GM20000 (cell line): ENCODE results near the gene CCNK.
A peak's percentile ranks its signal among the peaks of the same experiment; 100 is the strongest.

Experiments used
- DNase-seq: peaks from one replicate; pipeline ENCODE4 v3.0.0; 2012; ENCODE audit warnings: low spot score
- TF ChIP-seq, protein P1 (sequence below): IDR thresholded peaks from 2 replicates; pipeline ENCODE4 v1.5.1; 2012; ENCODE audit warnings: mild to moderate bottlenecking, control low read depth; ENCODE audit errors: extremely low read depth, missing control alignments

The CCNK gene

GRCh38 chr14:99531251-99532096 is 50.3 kb downstream of the CCNK start:
- no peak for DNase-seq

DNA sequence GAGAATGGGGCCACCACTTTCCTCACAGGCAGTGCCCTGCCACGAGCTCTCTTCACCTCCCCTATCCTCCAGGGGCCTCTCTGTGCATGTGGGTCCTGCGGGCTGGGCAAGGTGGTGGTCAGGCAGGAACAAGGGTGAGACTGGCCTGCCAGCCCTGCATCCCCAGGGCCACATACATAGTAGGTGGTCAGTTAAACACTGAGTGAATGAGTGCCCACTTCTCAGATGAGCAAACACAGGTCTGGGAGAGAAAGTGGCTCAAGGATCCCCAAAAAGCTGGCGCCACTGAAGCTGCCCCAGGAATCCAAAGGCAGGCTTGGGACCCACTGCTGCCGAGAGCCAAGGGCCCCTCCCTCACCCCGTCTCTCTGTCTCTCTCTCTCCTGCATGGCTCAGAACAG is 51.1 kb downstream of the CCNK start:
- no peak for DNase-seq
- TF ChIP-seq, protein P1, sequence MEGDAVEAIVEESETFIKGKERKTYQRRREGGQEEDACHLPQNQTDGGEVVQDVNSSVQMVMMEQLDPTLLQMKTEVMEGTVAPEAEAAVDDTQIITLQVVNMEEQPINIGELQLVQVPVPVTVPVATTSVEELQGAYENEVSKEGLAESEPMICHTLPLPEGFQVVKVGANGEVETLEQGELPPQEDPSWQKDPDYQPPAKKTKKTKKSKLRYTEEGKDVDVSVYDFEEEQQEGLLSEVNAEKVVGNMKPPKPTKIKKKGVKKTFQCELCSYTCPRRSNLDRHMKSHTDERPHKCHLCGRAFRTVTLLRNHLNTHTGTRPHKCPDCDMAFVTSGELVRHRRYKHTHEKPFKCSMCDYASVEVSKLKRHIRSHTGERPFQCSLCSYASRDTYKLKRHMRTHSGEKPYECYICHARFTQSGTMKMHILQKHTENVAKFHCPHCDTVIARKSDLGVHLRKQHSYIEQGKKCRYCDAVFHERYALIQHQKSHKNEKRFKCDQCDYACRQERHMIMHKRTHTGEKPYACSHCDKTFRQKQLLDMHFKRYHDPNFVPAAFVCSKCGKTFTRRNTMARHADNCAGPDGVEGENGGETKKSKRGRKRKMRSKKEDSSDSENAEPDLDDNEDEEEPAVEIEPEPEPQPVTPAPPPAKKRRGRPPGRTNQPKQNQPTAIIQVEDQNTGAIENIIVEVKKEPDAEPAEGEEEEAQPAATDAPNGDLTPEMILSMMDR = no peak

More at GRCh38 chr14:99531251-99532096, 50.3 kb downstream of the CCNK start:
- TF ChIP-seq, protein P1 = no peak

DNA sequence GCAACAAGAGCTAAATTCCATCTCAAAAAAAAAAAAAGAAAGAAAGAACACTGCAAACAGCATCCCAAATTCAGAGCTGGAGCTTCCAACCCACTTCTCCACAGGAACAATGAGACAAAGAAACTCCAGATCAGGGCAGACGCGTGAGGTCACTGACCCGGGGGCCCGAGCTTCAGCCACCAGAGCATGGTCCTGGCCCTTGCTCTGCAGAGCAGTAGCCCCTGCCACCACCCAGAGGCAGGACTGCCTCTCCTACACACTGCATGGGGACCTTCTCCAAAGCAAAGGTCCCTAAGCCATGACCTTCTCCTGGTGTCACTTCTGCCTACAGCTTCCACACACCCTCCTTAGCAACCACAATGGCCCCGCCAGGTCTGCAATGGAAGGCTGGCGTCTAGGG is 53.1 kb downstream of the CCNK start:
- TF ChIP-seq, protein P1 = no peak

DNA sequence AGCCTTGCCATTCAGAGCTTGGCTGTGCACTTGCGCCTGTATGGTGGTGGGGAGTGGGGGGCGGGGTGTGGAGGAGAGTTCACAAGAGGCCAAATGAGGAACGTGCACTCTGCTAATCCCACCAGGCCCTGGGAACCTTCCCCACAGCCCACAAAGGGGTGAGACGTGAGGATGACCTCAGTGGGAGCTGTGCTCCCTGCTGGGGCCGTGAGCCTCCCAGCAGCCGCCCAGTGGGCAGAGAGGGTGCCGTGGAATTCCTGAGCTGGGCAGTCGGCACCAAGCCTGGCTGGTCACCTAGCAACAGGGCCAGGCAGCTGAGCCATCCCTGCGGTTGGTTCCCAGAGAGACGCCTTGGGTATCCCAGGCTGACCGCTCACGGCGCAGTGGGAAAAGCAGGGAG is 53.7 kb downstream of the CCNK start:
- DNase-seq = no peak
- TF ChIP-seq, protein P1 = no peak

More for the DNA sequence above, 53.1 kb downstream of the CCNK start:
- DNase-seq = no peak

DNA sequence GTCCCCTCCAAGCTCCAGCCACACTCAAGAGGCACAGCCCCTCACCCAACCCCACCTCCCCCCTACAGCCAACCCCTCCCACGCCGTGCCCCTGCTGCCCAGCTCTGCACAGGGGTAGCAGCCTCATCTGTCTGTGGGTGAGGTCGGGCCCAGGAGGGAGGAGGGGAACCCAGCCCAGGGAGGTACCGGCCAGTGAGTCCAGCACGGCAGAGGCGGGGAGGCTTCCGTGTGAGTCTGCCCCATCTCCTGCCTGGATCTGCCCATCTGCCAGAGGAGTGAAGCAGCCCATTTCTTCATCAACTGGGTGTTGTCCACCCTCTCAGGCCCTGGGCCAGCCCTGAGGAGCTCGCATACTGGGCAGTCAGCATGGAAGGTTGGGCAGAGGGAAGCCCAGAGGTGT is 54.2 kb downstream of the CCNK start:
- no peak for DNase-seq
- TF ChIP-seq, protein P1 = no peak

- no peak for DNase-seq
- TF ChIP-seq, protein P1 = no peak
These were observed 54.9 kb downstream of the CCNK start for GRCh38 chr14:99535908-99536778.

GRCh38 chr14:99537399-99537798 is 56.2 kb downstream of the CCNK start:
- DNase-seq = no peak
- TF ChIP-seq, protein P1 = peak; percentile 8
